ENCODE results near the gene NDUFAF8. TPM values are rescaled to one million over a fixed set of nuclear protein-coding genes. Genes with fewer than 3 reads are reported as not detected.

NDUFAF8 gene
- total and polyA plus RNA-seq, 4 donors, result 20.2 to 46.5 (median 26.9) TPM

GRCh38 chr17:81282876-81283275, 43.8 kb downstream of the NDUFAF8 start:
- ATAC-seq (ENCODE audit: low FRiP score) (no peak), DNase-seq (no peak)
- WGBS, 2 donors, result 94% methylated on average over 16 of the region's 16 CpGs
- no peak overlapping the region for H3K27ac ChIP-seq (ENCODE audit: low read depth in 1 of 2, low read length in 2 of 2)
- H3K9me3 ChIP-seq (ENCODE audit: control insufficient read depth, low read length), result no peaks in the 10 kb centered on the region
- no peak overlapping the region for H3K4me3 ChIP-seq (ENCODE audit: low read length in 2 of 2)
- no peaks in the 10 kb centered on the region for H3K27me3 ChIP-seq (ENCODE audit: control insufficient read depth in 1 of 2, insufficient read depth in 2 of 2, low read length in 1 of 2)
- H3K4me1 ChIP-seq (ENCODE audit: control insufficient read depth in 1 of 2, insufficient read depth in 2 of 2, low read length in 2 of 2), result no peaks in the 10 kb centered on the region
- intact Hi-C loops (cut with DNase I), result no loop called here
- peaks cover 0 to 2% of the 10 kb centered on the region in 2 donors for H3K36me3 ChIP-seq (ENCODE audit: control insufficient read depth in 1 of 2, insufficient read depth in 2 of 2, low read length in 1 of 2)

DNA sequence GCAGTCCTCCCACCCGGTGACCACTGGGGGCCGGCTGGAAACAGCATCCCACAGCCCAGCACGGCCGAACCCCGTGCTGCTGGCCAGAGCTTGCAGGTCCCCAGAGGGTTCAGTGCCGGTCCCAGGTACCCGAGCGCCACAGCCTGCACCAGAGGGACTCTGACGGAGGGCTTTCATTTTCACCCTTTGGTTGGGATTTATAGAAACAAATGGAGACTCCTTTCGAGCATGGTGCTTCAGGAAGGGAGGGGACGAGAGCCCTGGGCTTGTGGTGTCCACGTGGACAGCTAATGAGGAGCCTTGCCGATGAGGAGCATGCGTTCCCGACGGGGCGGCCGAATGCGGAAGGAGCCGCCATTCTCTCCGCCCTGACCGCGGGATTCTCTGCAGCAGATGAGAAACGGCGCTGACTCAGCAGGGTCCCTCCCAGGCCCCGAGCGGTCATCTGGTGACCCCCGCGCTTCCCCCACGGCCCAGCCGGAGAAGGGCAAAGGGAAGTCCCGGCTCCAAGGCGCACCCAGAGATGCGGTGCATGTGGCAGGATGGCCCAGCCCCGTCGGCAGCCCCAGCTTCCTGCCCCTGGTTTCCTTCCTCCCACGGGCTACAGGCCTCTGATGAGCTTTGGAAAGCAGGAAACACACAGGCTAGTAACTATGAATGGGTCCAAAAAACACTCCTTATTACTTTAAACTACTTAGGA, 46.2 kb downstream of the NDUFAF8 start:
- ATAC-seq (ENCODE audit: low FRiP score) (peak; percentile 78), DNase-seq (peak; percentile 91 to 94)
- WGBS, 2 donors, result 41 to 55% methylated on average over 37 of the region's 37 CpGs
- intact Hi-C loops (cut with DNase I), result no loop called here
- peaks cover 0 to 1% of the 10 kb centered on the region in 2 donors for H3K36me3 ChIP-seq (ENCODE audit: control insufficient read depth in 1 of 2, insufficient read depth in 2 of 2, low read length in 1 of 2)
- H3K27ac ChIP-seq (ENCODE audit: low read depth in 1 of 2, low read length in 2 of 2), result no peak overlapping the region
- H3K4me3 ChIP-seq (ENCODE audit: low read length in 2 of 2), result no peak overlapping the region
- no peaks in the 10 kb centered on the region for H3K4me1 ChIP-seq (ENCODE audit: control insufficient read depth in 1 of 2, insufficient read depth in 2 of 2, low read length in 2 of 2)
- H3K27me3 ChIP-seq (ENCODE audit: control insufficient read depth in 1 of 2, insufficient read depth in 2 of 2, low read length in 1 of 2), result no peaks in the 10 kb centered on the region
- H3K9me3 ChIP-seq (ENCODE audit: control insufficient read depth, low read length), result no peaks in the 10 kb centered on the region

- no peaks in the 10 kb centered on the region for H3K4me1 ChIP-seq (ENCODE audit: control insufficient read depth in 1 of 2, insufficient read depth in 2 of 2, low read length in 2 of 2)
- intact Hi-C loops (cut with DNase I), result no loop called here
- no peaks in the 10 kb centered on the region for H3K9me3 ChIP-seq (ENCODE audit: control insufficient read depth, low read length)
- H3K36me3 ChIP-seq (ENCODE audit: control insufficient read depth in 1 of 2, insufficient read depth in 2 of 2, low read length in 1 of 2), result peaks cover 0 to 1% of the 10 kb centered on the region in 2 donors
- H3K27me3 ChIP-seq (ENCODE audit: control insufficient read depth in 1 of 2, insufficient read depth in 2 of 2, low read length in 1 of 2), result no peaks in the 10 kb centered on the region
- 75 to 85% methylated on average over 12 of the region's 12 CpGs for WGBS, 2 donors
- no peak for DNase-seq
- H3K4me3 ChIP-seq (ENCODE audit: low read length in 2 of 2), result no peak overlapping the region
- ATAC-seq (ENCODE audit: low FRiP score), result peak; percentile 15
- no peak overlapping the region for H3K27ac ChIP-seq (ENCODE audit: low read depth in 1 of 2, low read length in 2 of 2)
Measured at GRCh38 chr17:81285894-81286293, 46.8 kb downstream of the NDUFAF8 start.

GRCh38 chr17:81286491-81287145, 47.5 kb downstream of the NDUFAF8 start:
- Histone ChIP-seq H3K9me3 (ENCODE audit: control insufficient read depth, low read length) (no peaks in the 10 kb centered on the region), H3K36me3 (ENCODE audit: control insufficient read depth in 1 of 2, insufficient read depth in 2 of 2, low read length in 1 of 2) (peaks cover 0 to 1% of the 10 kb centered on the region in 2 donors), H3K27me3 (ENCODE audit: control insufficient read depth in 1 of 2, insufficient read depth in 2 of 2, low read length in 1 of 2) (no peaks in the 10 kb centered on the region), H3K4me1 (ENCODE audit: control insufficient read depth in 1 of 2, insufficient read depth in 2 of 2, low read length in 2 of 2) (no peaks in the 10 kb centered on the region), H3K4me3 (ENCODE audit: low read length in 2 of 2) (no peak overlapping the region), H3K27ac (ENCODE audit: low read depth in 1 of 2, low read length in 2 of 2) (no peak overlapping the region)
- no peak for DNase-seq
- WGBS, 2 donors, result 93 to 96% methylated on average over 23 of the region's 23 CpGs
- intact Hi-C loops (cut with DNase I), result no loop called here
- ATAC-seq (ENCODE audit: low FRiP score), result no peak

DNA sequence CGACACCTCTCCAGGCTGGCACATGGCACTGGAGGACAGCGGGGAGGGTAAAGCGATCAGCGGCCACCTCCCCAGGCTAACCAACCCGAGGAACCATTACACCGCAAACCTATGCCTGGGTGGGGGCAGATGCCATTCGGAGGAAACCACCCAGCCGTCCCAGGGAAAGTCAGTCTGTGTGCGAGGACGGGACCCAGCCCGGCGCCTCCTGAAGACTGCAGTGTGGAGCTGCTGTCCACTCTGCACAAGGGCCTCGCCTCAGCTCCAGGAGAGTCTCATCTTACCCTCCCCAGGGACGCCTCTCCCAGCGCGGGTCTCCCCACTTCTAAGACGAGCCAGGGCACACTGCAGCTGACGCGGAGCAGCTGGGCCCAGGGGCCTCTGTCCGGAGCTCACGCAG, 48.0 kb downstream of the NDUFAF8 start:
- Histone ChIP-seq H3K27ac (ENCODE audit: low read depth in 1 of 2, low read length in 2 of 2) (no peak overlapping the region), H3K27me3 (ENCODE audit: control insufficient read depth in 1 of 2, insufficient read depth in 2 of 2, low read length in 1 of 2) (no peaks in the 10 kb centered on the region), H3K4me1 (ENCODE audit: control insufficient read depth in 1 of 2, insufficient read depth in 2 of 2, low read length in 2 of 2) (no peaks in the 10 kb centered on the region), H3K9me3 (ENCODE audit: control insufficient read depth, low read length) (no peaks in the 10 kb centered on the region), H3K36me3 (ENCODE audit: control insufficient read depth in 1 of 2, insufficient read depth in 2 of 2, low read length in 1 of 2) (peaks cover 0 to 1% of the 10 kb centered on the region in 2 donors), H3K4me3 (ENCODE audit: low read length in 2 of 2) (no peak overlapping the region)
- intact Hi-C loops (cut with DNase I), result no loop called here
- no peak for ATAC-seq (ENCODE audit: low FRiP score)
- DNase-seq, result no peak
- 92 to 95% methylated on average over 21 of the region's 21 CpGs for WGBS, 2 donors

GRCh38 chr17:81287741-81288430, 48.8 kb downstream of the NDUFAF8 start:
- DNase-seq, result no peak
- intact Hi-C loops (cut with DNase I), result no loop called here
- Histone ChIP-seq H3K4me3 (ENCODE audit: low read length in 2 of 2) (no peak overlapping the region), H3K27ac (ENCODE audit: low read depth in 1 of 2, low read length in 2 of 2) (no peak overlapping the region), H3K36me3 (ENCODE audit: control insufficient read depth in 1 of 2, insufficient read depth in 2 of 2, low read length in 1 of 2) (peaks cover 0 to 1% of the 10 kb centered on the region in 2 donors), H3K4me1 (ENCODE audit: control insufficient read depth in 1 of 2, insufficient read depth in 2 of 2, low read length in 2 of 2) (no peaks in the 10 kb centered on the region), H3K27me3 (ENCODE audit: control insufficient read depth in 1 of 2, insufficient read depth in 2 of 2, low read length in 1 of 2) (no peaks in the 10 kb centered on the region), H3K9me3 (ENCODE audit: control insufficient read depth, low read length) (no peaks in the 10 kb centered on the region)
- ATAC-seq (ENCODE audit: low FRiP score), result no peak
- WGBS, 2 donors, result 88 to 89% methylated on average over 13 to 16 of the region's 16 CpGs

- DNase-seq (no peak), ATAC-seq (ENCODE audit: low FRiP score) (no peak)
- no peak overlapping the region for H3K27ac ChIP-seq (ENCODE audit: low read depth in 1 of 2, low read length in 2 of 2)
- intact Hi-C loops (cut with DNase I), result no loop called here
- H3K4me1 ChIP-seq (ENCODE audit: control insufficient read depth in 1 of 2, insufficient read depth in 2 of 2, low read length in 2 of 2), result no peaks in the 10 kb centered on the region
- H3K27me3 ChIP-seq (ENCODE audit: control insufficient read depth in 1 of 2, insufficient read depth in 2 of 2, low read length in 1 of 2), result no peaks in the 10 kb centered on the region
- no peak overlapping the region for H3K4me3 ChIP-seq (ENCODE audit: low read length in 2 of 2)
- no peaks in the 10 kb centered on the region for H3K9me3 ChIP-seq (ENCODE audit: control insufficient read depth, low read length)
- 91% methylated on average over 8 of the region's 8 CpGs for WGBS, 2 donors
- H3K36me3 ChIP-seq (ENCODE audit: control insufficient read depth in 1 of 2, insufficient read depth in 2 of 2, low read length in 1 of 2), result peaks cover 0 to 1% of the 10 kb centered on the region in 2 donors
Measured at GRCh38 chr17:81288715-81289114, 49.6 kb downstream of the NDUFAF8 start.

- intact Hi-C loops (cut with DNase I), result loop anchor here in 1 of 2 donors (5.0 kb wide), 1 partner anchor 263 kb away; the partner anchor contains the start of gene FAAP100
- H3K4me1 ChIP-seq (ENCODE audit: control insufficient read depth in 1 of 2, insufficient read depth in 2 of 2, low read length in 2 of 2), result no peaks in the 10 kb centered on the region
- 96% methylated on average over 18 to 21 of the region's 21 CpGs for whole genome bisulfite sequencing, 2 donors
- no peak for ATAC-seq (ENCODE audit: low FRiP score)
- H3K4me3 ChIP-seq (ENCODE audit: low read length in 2 of 2), result no peak overlapping the region
- H3K36me3 ChIP-seq (ENCODE audit: control insufficient read depth in 1 of 2, insufficient read depth in 2 of 2, low read length in 1 of 2), result peaks cover 0 to 1% of the 10 kb centered on the region in 2 donors
- no peak for DNase-seq
- H3K27ac ChIP-seq (ENCODE audit: low read depth in 1 of 2, low read length in 2 of 2), result no peak overlapping the region
- H3K27me3 ChIP-seq (ENCODE audit: control insufficient read depth in 1 of 2, insufficient read depth in 2 of 2, low read length in 1 of 2), result no peaks in the 10 kb centered on the region
- H3K9me3 ChIP-seq (ENCODE audit: control insufficient read depth, low read length), result no peaks in the 10 kb centered on the region
Measured at GRCh38 chr17:81289627-81290026, 50.5 kb downstream of the NDUFAF8 start.
